ENCODE data around the gene ESRRA. TPM values are rescaled to one million over a fixed set of nuclear protein-coding genes. Genes with fewer than 3 reads are reported as not detected.

ESRRA gene
- total and polyA plus RNA-seq, 9 of the 15 experiments (the other 6 are each of a cell fraction or from before 2014, with no cell fraction given), result 0.27 to 89.7 (median 23.7) TPM

GRCh38 chr11:64304316-64305072 is 830 bp upstream of the ESRRA start (continued):
- TF ChIP-seq ATF1 (CRISPR knock-in tag; IDR thresholded peaks at IDR 0.05) (no peak), ATF1 (tag; IDR thresholded peaks at IDR 0.05) (peak; percentile 78), ZNF140 (CRISPR knock-in tag; IDR thresholded peaks at IDR 0.05) (no peak), ZNF609 (CRISPR knock-in tag; IDR thresholded peaks at IDR 0.05; ENCODE audit: borderline replicate concordance) (0 out of 2 replicates have a peak, but pooled peaks have one; percentile 7), MTF1 (CRISPR knock-in tag; IDR thresholded peaks at IDR 0.05; ENCODE audit: borderline replicate concordance) (no peak), GTF2B (IDR thresholded peaks at IDR 0.05; ENCODE audit: extremely low read depth, insufficient read length) (no peak), ZFP1 (CRISPR knock-in tag; IDR thresholded peaks at IDR 0.05) (no peak), RBM14 (IDR thresholded peaks at IDR 0.05; ENCODE audit: borderline replicate concordance, insufficient read depth, low read depth, low read length) (no peak), RBM17 (IDR thresholded peaks at IDR 0.05; ENCODE audit: borderline replicate concordance, low read depth, low read length) (no peak), ZNF431 (CRISPR knock-in tag; IDR thresholded peaks at IDR 0.05) (peak; percentile 70; the same call in 1 of the 2 replicates), ZBED1 (IDR thresholded peaks at IDR 0.05) (no peak), C11orf30 (IDR thresholded peaks at IDR 0.05; ENCODE audit: low read depth) (no peak), SFPQ (IDR thresholded peaks at IDR 0.05; ENCODE audit: low read depth, low read length) (no peak), TRIM28 (IDR thresholded peaks at IDR 0.05) (no peak), ELF2 (CRISPR knock-in tag; IDR thresholded peaks at IDR 0.05) (0 out of 2 replicates have a peak, but pooled peaks have one; percentile 59), HDAC1 (IDR thresholded peaks at IDR 0.05) (peak in 1 of 2 experiments; percentile 54; a peak in 1 of 4 replicates), ILF3 (IDR thresholded peaks at IDR 0.05; ENCODE audit: borderline replicate concordance) (no peak), MAZ (CRISPR knock-in tag; conservative IDR thresholded peaks at IDR 0.05 in 1 of 2, IDR thresholded peaks at IDR 0.05 in 1 of 2) (peak in 1 of 2 experiments; percentile 34; a peak in 2 of 4 replicates), MXI1 (IDR thresholded peaks at IDR 0.05; ENCODE audit: low read depth, low read length) (no peak), NR2F6 (CRISPR knock-in tag; IDR thresholded peaks at IDR 0.05) (no peak), POLR3A (IDR thresholded peaks at IDR 0.05; ENCODE audit: borderline replicate concordance, extremely low read depth, insufficient read depth, insufficient read length) (no peak), RFX1 (IDR thresholded peaks at IDR 0.05) (no peak)
